ENCODE results near the gene SLC19A1. TPM values are rescaled to one million over a fixed set of nuclear protein-coding genes. Genes with fewer than 3 reads are reported as not detected.
"Not testable (repeated sequence)": the region's sequence is repeated elsewhere in the genome, so short reads cannot be mapped to it uniquely, and the experiment has no call there.

Gene SLC19A1
- total RNA-seq, 4 donors from 2014 or later: 10.7 to 70.8 (median 30.5) TPM

DNA sequence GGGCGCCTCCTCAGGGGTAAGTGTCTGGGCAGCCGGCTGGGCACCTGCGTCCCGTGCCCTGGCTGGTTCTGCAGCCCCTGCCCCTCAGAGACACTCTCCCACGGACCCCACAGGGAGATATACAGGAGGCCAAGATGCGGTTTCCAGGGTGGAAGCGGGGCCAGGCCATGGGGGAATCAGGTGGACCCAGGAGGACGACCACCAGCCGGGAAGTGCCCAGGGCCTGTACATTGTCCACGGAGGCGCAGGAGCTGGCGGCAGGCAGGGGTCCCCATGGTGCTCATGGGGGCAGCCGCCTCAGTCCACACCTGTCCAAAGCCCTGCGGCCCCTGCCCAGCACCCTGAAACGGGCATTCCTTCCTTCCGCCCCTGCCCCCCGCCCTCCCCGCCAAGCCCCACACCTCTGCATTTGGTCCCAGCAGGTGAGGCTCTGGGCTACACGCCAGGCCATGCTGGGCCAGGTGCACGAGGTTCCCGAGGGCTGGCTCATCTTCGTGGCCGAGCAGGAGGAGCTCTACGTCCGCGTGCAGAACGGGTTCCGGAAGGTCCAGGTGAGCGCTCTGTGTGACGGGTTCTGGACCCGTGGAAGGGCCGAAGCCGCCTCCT, 36.7 kb downstream of the SLC19A1 start:
- H3K4me1 ChIP-seq: no peaks in the 10 kb centered on the region
- H3K27me3 ChIP-seq: no peaks in the 10 kb centered on the region
- H3K27ac ChIP-seq: no peak overlapping the region
- no peak for DNase-seq
- no peaks in the 10 kb centered on the region for H3K9me3 ChIP-seq
- no peak for TF ChIP-seq POLR2A (IDR thresholded peaks at IDR 0.05)
- TF ChIP-seq, protein P1, sequence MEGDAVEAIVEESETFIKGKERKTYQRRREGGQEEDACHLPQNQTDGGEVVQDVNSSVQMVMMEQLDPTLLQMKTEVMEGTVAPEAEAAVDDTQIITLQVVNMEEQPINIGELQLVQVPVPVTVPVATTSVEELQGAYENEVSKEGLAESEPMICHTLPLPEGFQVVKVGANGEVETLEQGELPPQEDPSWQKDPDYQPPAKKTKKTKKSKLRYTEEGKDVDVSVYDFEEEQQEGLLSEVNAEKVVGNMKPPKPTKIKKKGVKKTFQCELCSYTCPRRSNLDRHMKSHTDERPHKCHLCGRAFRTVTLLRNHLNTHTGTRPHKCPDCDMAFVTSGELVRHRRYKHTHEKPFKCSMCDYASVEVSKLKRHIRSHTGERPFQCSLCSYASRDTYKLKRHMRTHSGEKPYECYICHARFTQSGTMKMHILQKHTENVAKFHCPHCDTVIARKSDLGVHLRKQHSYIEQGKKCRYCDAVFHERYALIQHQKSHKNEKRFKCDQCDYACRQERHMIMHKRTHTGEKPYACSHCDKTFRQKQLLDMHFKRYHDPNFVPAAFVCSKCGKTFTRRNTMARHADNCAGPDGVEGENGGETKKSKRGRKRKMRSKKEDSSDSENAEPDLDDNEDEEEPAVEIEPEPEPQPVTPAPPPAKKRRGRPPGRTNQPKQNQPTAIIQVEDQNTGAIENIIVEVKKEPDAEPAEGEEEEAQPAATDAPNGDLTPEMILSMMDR (IDR thresholded peaks at IDR 0.05): no peak
- no peaks in the 10 kb centered on the region for H3K36me3 ChIP-seq
- H3K4me3 ChIP-seq: no peak overlapping the region

DNA sequence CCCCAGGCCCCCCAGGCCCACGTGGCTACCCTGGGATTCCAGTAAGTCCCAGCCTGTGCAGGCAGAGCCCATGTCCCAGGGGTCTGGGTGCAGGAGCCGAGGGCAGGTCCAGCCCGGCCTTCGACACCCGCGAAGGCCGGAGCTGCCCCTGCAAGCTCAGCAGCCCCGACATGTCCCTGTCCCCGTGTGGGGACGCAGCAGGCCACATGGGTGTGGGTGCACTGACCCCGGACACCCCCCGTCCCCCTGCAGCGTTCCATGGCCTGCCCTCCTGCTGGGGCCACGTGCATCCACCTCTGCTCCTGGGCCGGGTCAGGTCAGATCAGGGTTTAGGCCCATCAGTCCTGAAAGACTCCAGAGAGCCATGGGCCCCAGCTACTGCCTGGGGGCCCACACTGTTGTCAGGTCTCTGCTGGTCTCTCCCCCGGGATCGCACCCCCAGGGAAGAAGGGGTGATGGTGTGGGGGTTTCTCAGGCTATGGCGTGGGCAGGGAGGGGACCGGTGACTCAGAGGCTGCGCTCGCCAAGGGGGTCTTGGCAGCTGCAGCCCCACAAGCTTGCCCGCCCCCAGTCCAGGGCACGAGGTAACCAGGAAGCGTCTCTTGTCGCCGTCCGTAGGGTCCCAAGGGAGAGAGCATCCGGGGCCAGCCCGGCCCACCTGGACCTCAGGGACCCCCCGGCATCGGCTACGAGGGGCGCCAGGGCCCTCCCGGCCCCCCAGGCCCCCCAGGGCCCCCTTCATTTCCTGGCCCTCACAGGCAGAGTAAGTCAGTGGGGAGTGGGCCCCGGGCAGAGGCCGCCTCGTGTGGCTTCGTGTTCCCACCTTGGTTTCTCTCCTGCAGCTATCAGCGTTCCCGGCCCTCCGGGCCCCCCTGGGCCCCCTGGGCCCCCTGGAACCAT, 37.5 kb downstream of the SLC19A1 start:
- H3K27me3 ChIP-seq: no peaks in the 10 kb centered on the region
- H3K4me3 ChIP-seq: no peak overlapping the region
- H3K4me1 ChIP-seq: no peaks in the 10 kb centered on the region
- H3K36me3 ChIP-seq: no peaks in the 10 kb centered on the region
- no peaks in the 10 kb centered on the region for H3K9me3 ChIP-seq
- no peak overlapping the region for H3K27ac ChIP-seq
- peak in 1 of 3 donors; percentile 41 for DNase-seq
- TF ChIP-seq, protein P1 (IDR thresholded peaks at IDR 0.05): no peak
- no peak for TF ChIP-seq POLR2A (IDR thresholded peaks at IDR 0.05)

DNA sequence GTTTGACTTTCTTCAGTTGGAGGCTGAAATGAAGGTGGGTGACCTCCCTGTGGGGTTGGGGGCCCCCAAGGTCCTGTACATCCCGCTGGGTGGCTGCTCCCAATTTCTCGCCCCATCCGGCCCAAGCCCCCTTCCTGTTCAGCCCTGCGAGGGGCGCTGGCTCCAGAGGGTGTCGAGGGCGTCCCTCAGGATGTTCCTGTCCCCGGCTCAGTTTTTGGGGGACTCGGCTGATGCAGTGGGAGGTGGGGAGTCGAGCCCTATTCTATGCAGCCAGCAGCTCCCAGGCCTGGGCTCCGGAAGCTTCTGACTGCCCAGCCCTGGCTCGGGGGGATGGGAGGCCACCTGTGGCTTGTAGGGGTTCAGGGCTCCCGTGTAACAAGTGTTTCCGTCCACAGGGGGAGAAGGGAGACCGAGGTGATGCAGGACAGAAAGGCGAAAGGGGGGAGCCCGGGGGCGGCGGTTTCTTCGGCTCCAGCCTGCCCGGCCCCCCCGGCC, 38.2 kb downstream of the SLC19A1 start:
- DNase-seq: peak in 1 of 3 donors; percentile 38
- TF ChIP-seq POLR2A (IDR thresholded peaks at IDR 0.05): no peak
- TF ChIP-seq, protein P1 (IDR thresholded peaks at IDR 0.05): no peak
- Histone ChIP-seq H3K27me3 (no peaks in the 10 kb centered on the region), H3K36me3 (no peaks in the 10 kb centered on the region), H3K4me3 (no peak overlapping the region), H3K27ac (no peak overlapping the region), H3K9me3 (no peaks in the 10 kb centered on the region), H3K4me1 (no peaks in the 10 kb centered on the region)

DNA sequence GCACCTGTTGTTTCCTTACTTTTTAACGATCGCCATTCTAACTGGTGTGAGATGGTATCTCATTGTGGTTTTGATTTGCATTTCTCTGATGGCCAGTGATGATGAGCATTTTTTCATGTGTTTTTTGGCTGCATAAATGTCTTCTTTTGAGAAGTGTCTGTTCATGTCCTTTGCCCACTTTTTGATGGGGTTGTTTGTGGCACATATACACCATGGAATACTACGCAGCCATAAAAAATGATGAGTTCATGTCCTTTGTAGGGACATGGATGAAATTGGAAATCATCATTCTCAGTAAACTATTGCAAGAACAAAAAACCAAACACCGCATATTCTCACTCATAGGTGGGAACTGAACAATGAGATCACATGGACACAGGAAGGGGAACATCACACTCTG, 39.0 kb downstream of the SLC19A1 start:
- H3K27ac ChIP-seq, H3K36me3 ChIP-seq, H3K9me3 ChIP-seq, DNase-seq, H3K27me3 ChIP-seq, H3K4me3 ChIP-seq, H3K4me1 ChIP-seq: not testable (repeated sequence)

DNA sequence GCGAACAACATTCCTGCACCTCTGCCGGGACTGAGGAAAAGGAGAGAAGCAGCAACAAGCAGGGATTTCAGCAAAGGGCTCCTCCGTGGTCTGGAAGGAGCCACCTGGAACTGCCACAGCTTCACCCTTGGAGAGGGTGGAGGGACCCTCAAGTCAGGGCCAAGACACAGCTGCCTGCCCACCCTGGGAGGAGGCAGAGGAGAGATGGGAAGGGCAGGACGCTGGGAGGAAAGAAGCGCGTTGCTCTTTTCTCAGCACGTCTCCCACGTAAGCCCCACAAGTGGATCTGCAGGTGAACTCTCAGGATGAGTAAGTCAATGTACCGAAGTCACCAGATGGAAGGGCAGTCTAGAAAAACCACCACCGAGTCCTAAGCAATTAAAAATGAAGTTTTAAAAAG, 39.6 kb downstream of the SLC19A1 start:
- DNase-seq: peak in 1 of 3 donors; percentile 37
- H3K36me3 ChIP-seq: peaks cover 0 to 4% (median 0%) of the 10 kb centered on the region in 3 donors
- H3K27ac ChIP-seq: no peak overlapping the region
- no peaks in the 10 kb centered on the region for H3K27me3 ChIP-seq
- TF ChIP-seq, protein P1 (IDR thresholded peaks at IDR 0.05): no peak
- TF ChIP-seq POLR2A (IDR thresholded peaks at IDR 0.05): no peak
- no peaks in the 10 kb centered on the region for H3K9me3 ChIP-seq
- H3K4me1 ChIP-seq: no peaks in the 10 kb centered on the region
- no peak overlapping the region for H3K4me3 ChIP-seq

DNA sequence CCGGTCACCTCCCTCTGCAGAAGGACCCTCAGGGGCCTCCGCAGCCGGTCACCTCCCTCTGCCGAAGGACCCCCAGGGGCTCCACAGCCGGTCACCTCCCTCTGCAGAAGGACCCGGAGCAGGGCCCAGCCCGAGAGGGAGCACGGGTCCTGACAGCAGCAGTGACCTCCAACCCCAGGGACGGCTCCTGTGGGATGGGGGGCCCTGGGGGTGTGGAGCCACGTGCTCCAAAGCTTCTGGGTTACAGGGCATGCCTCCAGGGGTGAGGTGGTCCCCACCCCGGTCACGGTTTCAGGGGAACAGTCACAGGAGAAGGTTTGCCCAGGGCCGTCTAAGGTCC, 40.3 kb downstream of the SLC19A1 start:
- DNase-seq: peak in 1 of 3 donors; percentile 36
- no peaks in the 10 kb centered on the region for H3K9me3 ChIP-seq
- TF ChIP-seq POLR2A (IDR thresholded peaks at IDR 0.05): no peak
- TF ChIP-seq, protein P1 (IDR thresholded peaks at IDR 0.05): no peak
- H3K4me3 ChIP-seq: no peak overlapping the region
- H3K27me3 ChIP-seq: no peaks in the 10 kb centered on the region
- H3K4me1 ChIP-seq: no peaks in the 10 kb centered on the region
- H3K27ac ChIP-seq: no peak overlapping the region
- H3K36me3 ChIP-seq: peaks cover 0 to 4% (median 0%) of the 10 kb centered on the region in 3 donors

DNA sequence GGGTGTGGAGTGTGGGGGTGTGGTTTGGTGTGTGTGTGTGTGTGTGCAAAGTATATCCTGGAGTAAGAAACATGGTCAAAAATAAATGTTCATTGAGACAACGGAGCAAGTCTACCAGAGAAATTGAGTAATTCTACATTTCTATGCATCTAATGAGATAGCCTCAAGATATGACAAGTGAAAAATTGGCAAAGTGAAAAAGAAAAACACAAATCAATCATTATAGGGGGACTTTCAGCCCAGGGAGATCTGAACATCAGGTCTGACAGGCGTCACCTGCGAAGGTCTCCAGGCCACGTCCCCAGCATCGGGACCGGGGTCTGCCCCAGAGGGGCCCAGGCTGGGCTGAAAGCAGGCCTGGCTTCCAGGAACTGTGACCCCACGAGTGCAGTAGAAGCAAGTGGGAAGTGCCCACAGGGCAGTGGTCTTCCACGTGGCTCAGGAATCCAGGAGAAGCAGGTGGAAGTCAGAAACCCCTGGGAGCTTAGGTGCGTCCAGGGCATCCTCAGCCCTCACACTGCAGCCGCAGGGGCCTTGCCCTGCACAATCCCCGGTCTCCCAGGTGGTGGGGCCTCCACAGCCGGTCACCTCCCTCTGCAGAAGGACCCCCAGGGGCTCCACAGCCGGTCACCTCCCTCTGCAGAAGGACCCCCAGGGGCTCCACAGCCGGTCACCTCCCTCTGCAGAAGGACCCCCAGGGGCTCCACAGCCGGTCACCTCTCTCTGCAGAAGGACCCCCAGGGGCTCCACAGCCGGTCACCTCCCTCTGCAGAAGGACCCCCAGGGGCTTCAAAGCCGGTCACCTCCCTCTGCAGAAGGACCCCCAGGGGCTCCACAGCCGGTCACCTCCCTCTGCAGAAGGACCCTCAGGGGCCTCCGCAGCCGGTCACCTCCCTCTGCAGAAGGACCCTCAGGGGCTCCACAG, 40.9 kb downstream of the SLC19A1 start:
- not testable (repeated sequence) for H3K4me1 ChIP-seq
- DNase-seq: peak in 1 of 3 donors; percentile 15

More for the DNA sequence above, 40.9 kb downstream of the SLC19A1 start:
- H3K36me3 ChIP-seq, H3K27ac ChIP-seq, H3K9me3 ChIP-seq, H3K27me3 ChIP-seq, H3K4me3 ChIP-seq: not testable (repeated sequence)

All from Peyer's patch (tissue), 4 donors.